ENCODE measurements around the gene ZNF784. TPM values are rescaled to one million over a fixed set of nuclear protein-coding genes. Genes with fewer than 3 reads are reported as not detected.

The ZNF784 gene
- total RNA-seq, 2 donors from 2014 or later, result 6.9 to 9.6 TPM

GRCh38 chr19:55632463-55632834 is 8.1 kb upstream of the ZNF784 start:
- Histone ChIP-seq H3K9me3 (no peaks in the 10 kb centered on the region), H3K36me3 (replicated peaks in 1 of 2; ENCODE audit: insufficient read depth in 1 of 2, low read depth in 2 of 2) (no peaks in the 10 kb centered on the region), H3K4me1 (peaks cover 37% of the 10 kb centered on the region), H3K4me3 (no peak overlapping the region), H3K27ac (peak overlapping the region in 3 of 4 donors; percentile 7 to 47 (median 44)), H3K27me3 (no peaks in the 10 kb centered on the region)
- WGBS, 2 donors, result 21 to 29% methylated on average over 3 of the region's 3 CpGs
- peak; percentile 94 to 97 (median 96) for DNase-seq
- peak; percentile 72 for ATAC-seq
- TF ChIP-seq POLR2A (IDR thresholded peaks at IDR 0.05) (no peak), CTCF (IDR thresholded peaks at IDR 0.05) (peak; percentile 65 to 91 (median 88))
- intact Hi-C loops (cut with DNase I), result loop anchor here (5.0 kb wide), 1 partner anchor 115 kb away; no protein-coding TSS in a partner anchor

- Histone ChIP-seq H3K36me3 (replicated peaks in 1 of 2; ENCODE audit: insufficient read depth in 1 of 2, low read depth in 2 of 2) (no peaks in the 10 kb centered on the region), H3K9me3 (no peaks in the 10 kb centered on the region), H3K4me1 (peaks cover 13% of the 10 kb centered on the region), H3K27me3 (no peaks in the 10 kb centered on the region), H3K27ac (no peak overlapping the region), H3K4me3 (no peak overlapping the region)
- no peak for DNase-seq
- intact Hi-C loops (cut with DNase I), result no loop called here
- TF ChIP-seq POLR2A (IDR thresholded peaks at IDR 0.05), result no peak
- TF ChIP-seq CTCF (IDR thresholded peaks at IDR 0.05), result no peak
- 72 to 80% methylated on average over 11 of the region's 11 CpGs for WGBS, 2 donors
- ATAC-seq, result no peak
Measured at GRCh38 chr19:55626350-55626749, 2.0 kb upstream of the ZNF784 start.

GRCh38 chr19:55625004-55625326 is 599 bp upstream of the ZNF784 start:
- intact Hi-C loops (cut with DNase I), result no loop called here

GRCh38 chr19:55623561-55623960 is 805 bp downstream of the ZNF784 start:
- WGBS, 2 donors, result 43 to 47% methylated on average over 7 of the region's 7 CpGs
- intact Hi-C loops (cut with DNase I), result no loop called here

More at GRCh38 chr19:55625004-55625326, 599 bp upstream of the ZNF784 start:
- Histone ChIP-seq H3K27me3 (no peaks in the 10 kb centered on the region), H3K4me3 (no peak overlapping the region), H3K4me1 (peaks cover 13% of the 10 kb centered on the region), H3K27ac (peak overlapping the region in 3 of 4 donors; percentile 94 to 98 (median 95)), H3K36me3 (replicated peaks in 1 of 2; ENCODE audit: insufficient read depth in 1 of 2, low read depth in 2 of 2) (peaks cover 0 to 1% of the 10 kb centered on the region in 2 donors), H3K9me3 (no peaks in the 10 kb centered on the region)
- 32 to 34% methylated on average over 11 of the region's 11 CpGs for WGBS, 2 donors
- TF ChIP-seq CTCF (IDR thresholded peaks at IDR 0.05) (no peak), POLR2A (IDR thresholded peaks at IDR 0.05) (no peak)
- DNase-seq (no peak), ATAC-seq (no peak)

More at GRCh38 chr19:55623561-55623960, 805 bp downstream of the ZNF784 start:
- Histone ChIP-seq H3K4me1 (peaks cover 13% of the 10 kb centered on the region), H3K27me3 (no peaks in the 10 kb centered on the region), H3K9me3 (no peaks in the 10 kb centered on the region), H3K4me3 (no peak overlapping the region), H3K27ac (peak overlapping the region; percentile 94 to 98 (median 96)), H3K36me3 (replicated peaks in 1 of 2; ENCODE audit: insufficient read depth in 1 of 2, low read depth in 2 of 2) (peaks cover 0 to 1% of the 10 kb centered on the region in 2 donors)
- TF ChIP-seq CTCF (IDR thresholded peaks at IDR 0.05), result no peak
- TF ChIP-seq POLR2A (IDR thresholded peaks at IDR 0.05), result no peak
- DNase-seq (no peak), ATAC-seq (no peak)
